HCT116 (cell line): ENCODE measurements around the gene CDCP2. TPM values are rescaled to one million over a fixed set of nuclear protein-coding genes. Genes with fewer than 3 reads are reported as not detected.
"Not testable (repeated sequence)": the region's sequence is repeated elsewhere in the genome, so short reads cannot be mapped to it uniquely, and the experiment has no call there.

Experiments
- ATAC-seq: fragments of 200-7000 bp; cut with Tn5 transposase; 2 replicates; pipeline ENCODE4 v1.9.1; 2020; ENCODE audit warnings: mild to moderate bottlenecking, moderate library complexity
- BruUV-seq: library from RNA; stranded (reverse); fragments of 400-500 nt; replicated peaks from 2 replicates; lab custom pipeline; 2021; lab: Mats Ljungman, UMichigan
- CTCF ChIA-PET: fragments of 300-600 bp; sonication (Branson Sonifier 250); formaldehyde crosslinking; loops from one replicate; lab custom pipeline; 2021; ENCODE audit warnings: antibody characterized with exemption; lab: Charles Lee
- POLR2A ChIA-PET: fragments of 300-600, 350-600 bp; sonication (Branson Sonifier 250); formaldehyde crosslinking; loops from one replicate; lab custom pipeline; 2021; ENCODE audit warnings: antibody characterized with exemption; lab: Charles Lee
- RAD21 ChIA-PET, 2 experiments: fragments of 300-600 bp; sonication (Branson Sonifier 250); formaldehyde crosslinking; loops; one replicate each; lab custom pipeline; 2023; ENCODE audit warnings: low total read pairs in 2 of 2; ENCODE audit not compliant: uncharacterized antibody in 2 of 2, unreplicated experiment in 2 of 2, low non-redundant PET in 1 of 2; lab: Charles Lee
- DNase-seq: peaks from one replicate; pipeline ENCODE4 v3.0.0-alpha.2; 2010; ENCODE audit warnings: low read depth, low spot score
- H2AFZ ChIP-seq: fragments of 200-600 bp; shearing (Covaris generic), sonication (generic); 2 replicates; pipeline ENCODE4 v1.6.1; 2017; ENCODE audit warnings: low read depth, mixed run types, mixed read lengths, antibody characterized with exemption, low read length; ENCODE audit not compliant: poor library complexity, severe bottlenecking
- H3K27ac ChIP-seq: 2 replicates; pipeline ENCODE4 v1.5.1; 2012; ENCODE audit warnings: low read depth, low read length
- H3K27me3 ChIP-seq: fragments of 200-600 bp; sonication (generic); 2 replicates; pipeline ENCODE4 v1.6.1; 2016; ENCODE audit warnings: mixed run types, low read length, mixed read lengths; ENCODE audit not compliant: insufficient read depth
- H3K36me3 ChIP-seq, 2 experiments: fragments of 200-500 bp in 1 of 2; fragments of 200-600 bp in 1 of 2; sonication (Bioruptor generic) in 1 of 2; sonication (generic) in 1 of 2; 2 replicates each; pipeline versions ENCODE4 v1.5.1 to v1.6.1; 2014 to 2016; ENCODE audit warnings: low read length in 2 of 2, inconsistent platforms in 1 of 2, mixed read lengths in 1 of 2, mixed run types in 1 of 2; ENCODE audit not compliant: insufficient read depth in 2 of 2, control insufficient read depth in 1 of 2
- H3K4me1 ChIP-seq, 2 experiments: fragments of 200-600 bp in 1 of 2; sonication (generic) in 1 of 2; 2 replicates each; pipeline versions ENCODE4 v1.5.1 to v1.6.1; 2012 to 2017; ENCODE audit warnings: low read length in 2 of 2, inconsistent platforms in 1 of 2, mild to moderate bottlenecking in 1 of 2, mixed read lengths in 1 of 2, mixed run types in 1 of 2, moderate library complexity in 1 of 2; ENCODE audit not compliant: insufficient read depth in 2 of 2, control insufficient read depth in 1 of 2
- H3K4me2 ChIP-seq: fragments of 200-600 bp; sonication (generic); 2 replicates; pipeline ENCODE4 v1.6.1; 2017; ENCODE audit warnings: mixed run types, low read length, mixed read lengths
- H3K4me3 ChIP-seq, 2 experiments: fragments of 200-600 bp in 1 of 2; sonication (generic) in 1 of 2; replicated peaks in 1 of 2; 2 replicates each; pipeline ENCODE4 v1.5.1; 2011 to 2016; ENCODE audit warnings: low read length in 2 of 2, control low read depth in 1 of 2, low read depth in 1 of 2, mild to moderate bottlenecking in 1 of 2, mixed read lengths in 1 of 2, mixed run types in 1 of 2
- H3K79me2 ChIP-seq: fragments of 200-600 bp; sonication (generic); 2 replicates; pipeline ENCODE4 v1.6.1; 2017; ENCODE audit warnings: mild to moderate bottlenecking, mixed run types, low read length, moderate library complexity, mixed read lengths; ENCODE audit not compliant: insufficient read depth
- H3K9ac ChIP-seq: fragments of 200-600 bp; sonication (generic); 2 replicates; pipeline ENCODE4 v1.6.1; 2016; ENCODE audit warnings: low read length, mixed read lengths
- H3K9me2 ChIP-seq: fragments of 200-600 bp; sonication (generic), shearing (Covaris generic); 2 replicates; pipeline ENCODE4 v1.6.1; 2017; ENCODE audit warnings: mixed run types, mild to moderate bottlenecking, moderate library complexity; ENCODE audit not compliant: insufficient read depth
- H3K9me3 ChIP-seq, 2 experiments: fragments of 200-500 bp in 1 of 2; fragments of 200-600 bp in 1 of 2; sonication (Bioruptor generic) in 1 of 2; sonication (generic) in 1 of 2; 2 replicates each; pipeline ENCODE4 v1.6.1; 2014 to 2017; ENCODE audit warnings: low read length in 2 of 2, mixed read lengths in 2 of 2, inconsistent platforms in 1 of 2, low read depth in 1 of 2, mild to moderate bottlenecking in 1 of 2, mixed run types in 1 of 2, moderate library complexity in 1 of 2; ENCODE audit not compliant: control insufficient read depth in 1 of 2, insufficient read depth in 1 of 2
- H4K20me1 ChIP-seq: fragments of 200-600 bp; sonication (generic), shearing (Covaris generic); 2 replicates; pipeline ENCODE4 v1.6.1; 2017; ENCODE audit warnings: mixed run types, mild to moderate bottlenecking, moderate library complexity; ENCODE audit not compliant: insufficient read depth
- ATF3 ChIP-seq: IDR thresholded peaks from 2 replicates; pipeline ENCODE4 v1.6.1; 2012
- CBX3 ChIP-seq: IDR thresholded peaks from 2 replicates; pipeline ENCODE4 v1.6.1; 2012; ENCODE audit warnings: low read depth
- ELF1 ChIP-seq: IDR thresholded peaks from 2 replicates; pipeline ENCODE4 v1.6.1; 2012; ENCODE audit warnings: low read depth, borderline replicate concordance
- EZH2 ChIP-seq: fragments of 200-600 bp; sonication (generic); IDR thresholded peaks from 2 replicates; pipeline ENCODE4 v1.6.1; 2017; ENCODE audit warnings: antibody characterized with exemption, mixed run types
- MAX ChIP-seq: IDR thresholded peaks from 2 replicates; pipeline ENCODE4 v1.6.1; 2012
- POLR2AphosphoS5 ChIP-seq: IDR thresholded peaks from 2 replicates; pipeline ENCODE4 v1.6.1; 2011; ENCODE audit warnings: mild to moderate bottlenecking, low read depth, low read length, moderate library complexity
- RAD21 ChIP-seq: IDR thresholded peaks from 2 replicates; pipeline ENCODE4 v1.6.1; 2012; ENCODE audit warnings: low read depth, mild to moderate bottlenecking
- REST ChIP-seq: IDR thresholded peaks from 2 replicates; pipeline ENCODE4 v1.6.1; 2012; ENCODE audit warnings: low read depth
- SIN3A ChIP-seq: IDR thresholded peaks from 2 replicates; pipeline ENCODE4 v1.6.1; 2012; ENCODE audit warnings: low read depth
- SP1 ChIP-seq: IDR thresholded peaks from 2 replicates; pipeline ENCODE4 v1.6.1; 2012; ENCODE audit warnings: low read depth
- TCF7L2 ChIP-seq: IDR thresholded peaks from 2 replicates; pipeline ENCODE4 v1.7.0; 2011; ENCODE audit warnings: borderline replicate concordance, inconsistent platforms; ENCODE audit not compliant: insufficient read depth, insufficient read length; ENCODE audit errors: extremely low read depth
- YY1 ChIP-seq: IDR thresholded peaks from 2 replicates; pipeline ENCODE4 v1.6.1; 2011; ENCODE audit warnings: low read length, low read depth, moderate library complexity, mild to moderate bottlenecking; ENCODE audit not compliant: insufficient replicate concordance; ENCODE audit errors: extremely low read depth
- ZBTB33 ChIP-seq: IDR thresholded peaks from 2 replicates; pipeline ENCODE4 v1.6.1; 2011; ENCODE audit warnings: mild to moderate bottlenecking, low read length, moderate library complexity; ENCODE audit not compliant: insufficient replicate concordance; ENCODE audit errors: extremely low read depth
- ZNF274 ChIP-seq: fragments of 200-500 bp; sonication (Bioruptor generic); IDR thresholded peaks from 2 replicates; pipeline ENCODE4 v1.6.1; 2014; ENCODE audit warnings: mild to moderate bottlenecking, low read depth, low read length, inconsistent platforms
- intact Hi-C: fragments of 100-400 bp; cut with micrococcal nuclease; formaldehyde crosslinking; loops from 2 replicates; pipeline ENCODE4 v1.10.0; 2022
- total RNA-seq: library from RNA; stranded (reverse); gene quantifications from one replicate; pipeline ENCODE4 v1.2.1, GENCODE V29; 2021; ENCODE audit not compliant: unreplicated experiment

The CDCP2 gene
- total RNA-seq, 1 experiment from 2014 or later, result 0.22 TPM

GRCh38 chr1:54104613-54105012, 48.2 kb downstream of the CDCP2 start:
- POLR2A ChIA-PET, H3K27me3 ChIP-seq, H4K20me1 ChIP-seq, H3K4me1 ChIP-seq, ATAC-seq, H3K79me2 ChIP-seq, RAD21 ChIA-PET, H3K9ac ChIP-seq, DNase-seq, H3K27ac ChIP-seq, H3K9me2 ChIP-seq, H3K9me3 ChIP-seq, intact Hi-C loops, H3K36me3 ChIP-seq, H2AFZ ChIP-seq, H3K4me3 ChIP-seq, BruUV-seq, H3K4me2 ChIP-seq: not testable (repeated sequence)
- CTCF ChIA-PET, result interaction anchor here (1.1 kb wide), 1 partner anchor 17 kb away, joined by 3 read pairs; no protein-coding TSS in a partner anchor

GRCh38 chr1:54103414-54103813, 49.4 kb downstream of the CDCP2 start:
- Histone ChIP-seq H3K9me3 (no peaks in the 10 kb centered on the region), H4K20me1 (no peaks in the 10 kb centered on the region), H3K4me2 (no peak overlapping the region), H3K9me2 (no peaks in the 10 kb centered on the region; the same call in 1 of the 2 replicates), H2AFZ (no peak overlapping the region), H3K36me3 (no peaks in the 10 kb centered on the region), H3K4me3 (no peak overlapping the region), H3K4me1 (no peaks in the 10 kb centered on the region), H3K9ac (no peak overlapping the region), H3K27ac (no peak overlapping the region), H3K27me3 (no peaks in the 10 kb centered on the region), H3K79me2 (no peaks in the 10 kb centered on the region)
- ChIA-PET CTCF (no interaction called here), POLR2A (no interaction called here), RAD21 (no interaction called here)
- no peak for ATAC-seq
- no peak for DNase-seq
- BruUV-seq, result no TSS peak
- intact Hi-C loops, result no loop called here
- TF ChIP-seq YY1, result no peak
- no peak for TF ChIP-seq ZNF274
- TF ChIP-seq SIN3A, result no peak
- TF ChIP-seq TCF7L2, result no peak
- TF ChIP-seq ZBTB33, result no peak
- no peak for TF ChIP-seq POLR2AphosphoS5
- TF ChIP-seq EZH2, result no peak
- TF ChIP-seq ATF3, result no peak
- TF ChIP-seq CBX3, result no peak
- no peak for TF ChIP-seq REST
- TF ChIP-seq SP1, result no peak
- no peak for TF ChIP-seq ELF1
- no peak for TF ChIP-seq RAD21
- TF ChIP-seq MAX, result no peak
